ENCODE data around the gene ADAMTS18. TPM values are rescaled to one million over a fixed set of nuclear protein-coding genes. Genes with fewer than 3 reads are reported as not detected.

Gene ADAMTS18
- total RNA-seq, 1 donor from 2014 or later: not detected

DNA sequence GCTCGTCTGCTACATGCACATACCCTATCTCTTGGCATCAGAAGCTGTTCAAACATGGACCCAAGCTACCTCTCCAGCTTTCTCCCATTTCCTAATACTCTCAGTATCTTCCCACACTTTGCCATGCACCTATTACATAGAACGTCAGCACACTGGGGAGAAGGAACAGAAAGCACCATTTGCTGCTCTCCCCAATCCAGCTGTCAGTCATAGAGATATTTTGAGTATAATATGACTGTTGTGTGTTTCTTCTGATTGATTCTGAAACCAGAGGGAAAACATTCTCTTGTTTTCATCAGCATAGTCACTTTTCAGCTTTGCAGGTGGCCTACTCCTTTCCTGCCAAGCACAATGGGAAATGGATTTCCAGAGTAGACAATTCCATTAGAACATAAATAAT is 107.1 kb downstream of the ADAMTS18 start:
- TF ChIP-seq, protein P1, sequence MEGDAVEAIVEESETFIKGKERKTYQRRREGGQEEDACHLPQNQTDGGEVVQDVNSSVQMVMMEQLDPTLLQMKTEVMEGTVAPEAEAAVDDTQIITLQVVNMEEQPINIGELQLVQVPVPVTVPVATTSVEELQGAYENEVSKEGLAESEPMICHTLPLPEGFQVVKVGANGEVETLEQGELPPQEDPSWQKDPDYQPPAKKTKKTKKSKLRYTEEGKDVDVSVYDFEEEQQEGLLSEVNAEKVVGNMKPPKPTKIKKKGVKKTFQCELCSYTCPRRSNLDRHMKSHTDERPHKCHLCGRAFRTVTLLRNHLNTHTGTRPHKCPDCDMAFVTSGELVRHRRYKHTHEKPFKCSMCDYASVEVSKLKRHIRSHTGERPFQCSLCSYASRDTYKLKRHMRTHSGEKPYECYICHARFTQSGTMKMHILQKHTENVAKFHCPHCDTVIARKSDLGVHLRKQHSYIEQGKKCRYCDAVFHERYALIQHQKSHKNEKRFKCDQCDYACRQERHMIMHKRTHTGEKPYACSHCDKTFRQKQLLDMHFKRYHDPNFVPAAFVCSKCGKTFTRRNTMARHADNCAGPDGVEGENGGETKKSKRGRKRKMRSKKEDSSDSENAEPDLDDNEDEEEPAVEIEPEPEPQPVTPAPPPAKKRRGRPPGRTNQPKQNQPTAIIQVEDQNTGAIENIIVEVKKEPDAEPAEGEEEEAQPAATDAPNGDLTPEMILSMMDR (IDR thresholded peaks at IDR 0.05): no peak

DNA sequence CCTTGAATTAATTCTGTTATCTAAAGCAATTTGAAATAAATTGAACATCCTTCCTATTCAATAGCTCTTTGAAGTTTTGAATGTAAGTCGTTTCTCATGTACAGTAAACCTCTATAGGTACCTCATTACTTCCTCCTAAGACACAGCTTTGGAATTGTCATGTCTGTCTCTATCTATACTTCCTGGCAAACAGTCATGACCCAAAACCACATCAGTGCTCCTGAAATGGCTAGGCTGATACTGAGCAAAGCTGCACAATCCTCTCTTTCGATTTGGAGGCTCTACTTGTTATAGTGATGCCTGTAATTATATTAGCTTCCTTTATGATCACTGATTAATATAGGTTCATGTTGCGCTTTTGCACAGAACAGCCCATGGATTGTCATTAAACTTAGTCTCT is 110.1 kb downstream of the ADAMTS18 start:
- TF ChIP-seq, protein P1 (IDR thresholded peaks at IDR 0.05): no peak
- no peak overlapping the region for H3K4me3 ChIP-seq
- DNase-seq (ENCODE audit: low spot score in 2 of 2): no peak
- H3K9me3 ChIP-seq: no peaks in the 10 kb centered on the region
- no peaks in the 10 kb centered on the region for H3K4me1 ChIP-seq
- intact Hi-C loops (cut with DNase I): no loop called here
- no peaks in the 10 kb centered on the region for H3K36me3 ChIP-seq
- H3K27ac ChIP-seq: no peak overlapping the region
- no peaks in the 10 kb centered on the region for H3K27me3 ChIP-seq

More for the DNA sequence above, 107.1 kb downstream of the ADAMTS18 start:
- intact Hi-C loops (cut with DNase I): no loop called here
- no peak overlapping the region for H3K27ac ChIP-seq
- H3K4me3 ChIP-seq: no peak overlapping the region
- no peaks in the 10 kb centered on the region for H3K4me1 ChIP-seq
- H3K9me3 ChIP-seq: no peaks in the 10 kb centered on the region
- H3K36me3 ChIP-seq: no peaks in the 10 kb centered on the region
- no peaks in the 10 kb centered on the region for H3K27me3 ChIP-seq
- no peak for DNase-seq (ENCODE audit: low spot score in 2 of 2)

DNA sequence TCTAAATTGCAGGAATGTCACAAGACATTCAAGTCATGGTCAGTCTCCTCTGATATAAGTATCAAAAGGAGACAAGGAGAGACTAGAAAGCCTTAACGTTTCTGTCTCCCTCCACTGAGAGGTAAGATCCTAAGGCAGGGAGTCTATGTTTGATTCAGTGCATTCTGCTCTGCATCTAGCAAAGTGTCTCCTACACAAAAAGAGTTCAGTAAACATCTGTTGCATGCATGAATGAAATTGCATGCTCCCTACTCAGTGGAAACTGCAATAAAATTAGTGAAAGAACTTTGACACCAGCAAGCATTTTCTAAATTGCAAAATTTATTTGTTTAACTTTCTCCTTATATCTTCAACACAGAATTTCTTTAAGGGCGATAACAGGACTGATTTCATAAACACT is 111.1 kb downstream of the ADAMTS18 start:
- H3K4me3 ChIP-seq: no peak overlapping the region
- no peaks in the 10 kb centered on the region for H3K4me1 ChIP-seq
- H3K27me3 ChIP-seq: no peaks in the 10 kb centered on the region
- intact Hi-C loops (cut with DNase I): no loop called here
- no peak overlapping the region for H3K27ac ChIP-seq
- TF ChIP-seq, protein P1 (IDR thresholded peaks at IDR 0.05): no peak
- H3K9me3 ChIP-seq: no peaks in the 10 kb centered on the region
- no peaks in the 10 kb centered on the region for H3K36me3 ChIP-seq
- no peak for DNase-seq (ENCODE audit: low spot score in 2 of 2)

DNA sequence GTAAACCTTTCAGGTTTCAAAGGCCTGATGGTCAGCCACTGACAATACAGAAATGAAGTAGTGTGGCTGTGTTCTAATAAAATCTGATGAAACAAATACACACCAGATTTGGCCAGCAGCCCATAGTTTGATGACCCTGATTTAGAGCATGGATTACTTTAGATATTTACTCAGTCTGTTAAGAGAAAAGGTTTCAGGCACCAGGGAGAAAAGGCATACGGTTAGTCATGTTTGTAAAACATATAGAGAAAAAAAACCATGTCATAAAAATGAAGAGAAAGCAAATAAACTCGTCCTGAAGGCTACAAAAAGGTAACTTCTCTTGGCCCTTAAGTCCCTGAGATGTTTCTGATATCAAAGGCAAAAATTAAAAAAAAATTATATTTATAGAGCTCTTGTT is 112.1 kb downstream of the ADAMTS18 start:
- intact Hi-C loops (cut with DNase I): no loop called here
- Histone ChIP-seq H3K27ac (no peak overlapping the region), H3K9me3 (no peaks in the 10 kb centered on the region), H3K36me3 (no peaks in the 10 kb centered on the region), H3K4me3 (no peak overlapping the region), H3K4me1 (no peaks in the 10 kb centered on the region), H3K27me3 (no peaks in the 10 kb centered on the region)
- TF ChIP-seq, protein P1 (IDR thresholded peaks at IDR 0.05): no peak
- DNase-seq (ENCODE audit: low spot score in 2 of 2): no peak

DNA sequence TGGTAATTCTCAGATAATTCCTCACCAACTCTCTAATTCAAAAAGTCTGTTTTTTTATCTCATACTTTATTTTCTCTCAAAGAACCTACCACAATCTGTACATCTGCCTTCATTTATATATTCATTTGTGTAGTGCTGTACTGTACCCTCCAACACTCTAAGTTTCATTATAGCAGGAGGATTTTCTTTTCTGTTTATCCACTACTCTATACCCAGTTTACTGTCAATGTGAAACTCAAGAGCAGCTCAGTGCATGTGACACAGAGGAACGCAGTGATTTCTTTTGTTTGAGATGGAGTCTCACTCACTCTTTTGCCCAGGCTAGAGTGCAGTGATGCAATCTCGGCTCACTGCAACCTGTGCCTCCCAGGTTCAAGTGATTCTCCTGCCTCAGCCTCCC is 117.8 kb downstream of the ADAMTS18 start:
- no peak overlapping the region for H3K4me3 ChIP-seq
- no peaks in the 10 kb centered on the region for H3K9me3 ChIP-seq
- intact Hi-C loops (cut with DNase I): no loop called here
- no peaks in the 10 kb centered on the region for H3K4me1 ChIP-seq
- H3K27ac ChIP-seq: no peak overlapping the region
- no peaks in the 10 kb centered on the region for H3K27me3 ChIP-seq
- H3K36me3 ChIP-seq: no peaks in the 10 kb centered on the region
- no peak for DNase-seq (ENCODE audit: low spot score in 2 of 2)
- TF ChIP-seq, protein P1 (IDR thresholded peaks at IDR 0.05): no peak

DNA sequence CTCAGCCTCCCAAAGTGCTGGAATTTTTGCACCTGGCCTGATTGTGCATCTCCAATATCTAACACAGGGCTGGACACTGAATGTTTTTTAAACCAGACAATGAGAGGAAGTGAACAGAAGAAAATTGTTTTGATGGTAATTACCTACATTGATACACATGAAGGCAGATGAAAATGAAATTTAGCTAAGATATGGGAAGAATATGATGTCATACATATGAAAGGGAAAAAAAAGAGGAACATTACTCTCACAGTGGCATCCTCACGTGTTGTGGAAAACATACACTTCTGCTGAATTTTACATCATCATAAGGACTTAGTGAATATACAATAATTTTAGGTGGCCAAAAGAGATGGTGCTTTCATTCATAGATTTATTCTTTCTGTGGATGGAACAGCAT is 124.0 kb downstream of the ADAMTS18 start:
- Histone ChIP-seq H3K36me3 (no peaks in the 10 kb centered on the region), H3K27ac (no peak overlapping the region), H3K27me3 (no peaks in the 10 kb centered on the region), H3K9me3 (no peaks in the 10 kb centered on the region), H3K4me3 (no peak overlapping the region), H3K4me1 (no peaks in the 10 kb centered on the region)
- TF ChIP-seq, protein P1 (IDR thresholded peaks at IDR 0.05): no peak
- intact Hi-C loops (cut with DNase I): no loop called here
- no peak for DNase-seq (ENCODE audit: low spot score in 2 of 2)

Data from ascending aorta (tissue), 2 donors.